ENCODE data around the gene FHIP1B.

- TF ChIP-seq CTCF (IDR thresholded peaks at IDR 0.05) (no peak), EZH2phosphoT487 (IDR thresholded peaks at IDR 0.05) (no peak)
Observed at GRCh38 chr11:6238902-6239301, 4.5 kb upstream of the FHIP1B start, which contains the start of gene CNGA4.
